SH-SY5Y (cell line): ENCODE data around the gene HTR3B.

Experiments used
- GATA2 ChIP-seq: IDR thresholded peaks from 2 replicates; pipeline ENCODE4 v1.6.1; 2011; ENCODE audit warnings: mild to moderate bottlenecking, low read depth, low read length
- GATA3 ChIP-seq: IDR thresholded peaks from 2 replicates; pipeline ENCODE4 v1.6.1; 2011; ENCODE audit warnings: low read depth, mild to moderate bottlenecking, low read length, moderate library complexity

- no peak for TF ChIP-seq GATA3
- no peak for TF ChIP-seq GATA2
Measured at GRCh38 chr11:113871336-113871735, 33.3 kb upstream of the HTR3B start.
